Stimulated activated naive CD8-positive, alpha-beta T cell treated with anti-CD3 and anti-CD28 coated beads, Interleukin-15, Interleukin-2, amounts not matched to agents 100 U/mL and 50 U/mL, for 24 hours (primary cell): ENCODE data around the gene OXSR1.
A peak's percentile ranks its signal among the peaks of the same experiment; 100 is the strongest.

Experiments
- ATAC-seq: fragments of 150-1000 bp; cut with Tn5 transposase; one replicate; pipeline ENCODE4 v1.10.0; 2021
- DNase-seq: peaks from one replicate; pipeline ENCODE4 v3.0.0; 2021

Gene OXSR1

DNA sequence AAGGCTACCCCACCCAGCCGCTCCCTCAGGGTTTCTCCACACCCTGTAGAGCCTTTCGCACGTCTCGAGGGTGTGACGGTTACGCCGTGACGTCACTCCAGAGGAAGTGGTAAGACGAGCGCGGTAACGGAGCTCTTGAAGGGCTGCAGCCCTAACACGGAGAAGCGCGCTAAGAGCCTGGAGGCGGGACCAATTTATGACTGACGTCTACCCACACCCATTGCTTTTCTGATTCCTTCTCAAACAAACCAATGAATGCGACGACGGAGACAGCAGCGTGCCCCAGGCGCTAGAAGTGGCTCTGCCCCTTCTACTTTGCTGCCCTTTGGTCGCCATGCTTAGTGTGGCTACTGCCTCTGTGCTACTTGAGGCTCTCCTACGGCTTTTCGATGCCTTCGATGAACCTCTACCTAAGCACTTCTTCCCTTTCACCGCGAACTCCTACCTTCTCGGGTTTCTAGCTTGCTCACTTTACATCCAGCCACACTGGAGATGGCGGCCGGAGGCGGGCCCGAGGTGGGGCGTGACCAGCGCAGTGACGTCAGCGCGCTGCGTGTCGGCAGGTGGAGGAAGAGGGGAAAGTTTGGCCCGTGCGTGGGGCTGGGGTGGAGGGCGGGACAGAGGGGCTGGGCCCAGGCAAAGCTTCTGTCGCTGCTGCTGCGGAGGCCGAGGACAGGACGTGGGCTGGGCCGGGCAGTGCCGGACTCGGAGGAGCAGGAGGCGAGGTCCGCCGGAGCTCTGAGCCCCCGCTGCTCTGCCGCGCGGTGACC lies at the start of gene OXSR1:
OXSR1 (plus strand) TSS at position 586 of the 770 bp plus-strand sequence. CDS start 340 bp downstream, outside the sequence.
- peak; percentile 96 for DNase-seq
- peak; percentile 94 for ATAC-seq

DNA sequence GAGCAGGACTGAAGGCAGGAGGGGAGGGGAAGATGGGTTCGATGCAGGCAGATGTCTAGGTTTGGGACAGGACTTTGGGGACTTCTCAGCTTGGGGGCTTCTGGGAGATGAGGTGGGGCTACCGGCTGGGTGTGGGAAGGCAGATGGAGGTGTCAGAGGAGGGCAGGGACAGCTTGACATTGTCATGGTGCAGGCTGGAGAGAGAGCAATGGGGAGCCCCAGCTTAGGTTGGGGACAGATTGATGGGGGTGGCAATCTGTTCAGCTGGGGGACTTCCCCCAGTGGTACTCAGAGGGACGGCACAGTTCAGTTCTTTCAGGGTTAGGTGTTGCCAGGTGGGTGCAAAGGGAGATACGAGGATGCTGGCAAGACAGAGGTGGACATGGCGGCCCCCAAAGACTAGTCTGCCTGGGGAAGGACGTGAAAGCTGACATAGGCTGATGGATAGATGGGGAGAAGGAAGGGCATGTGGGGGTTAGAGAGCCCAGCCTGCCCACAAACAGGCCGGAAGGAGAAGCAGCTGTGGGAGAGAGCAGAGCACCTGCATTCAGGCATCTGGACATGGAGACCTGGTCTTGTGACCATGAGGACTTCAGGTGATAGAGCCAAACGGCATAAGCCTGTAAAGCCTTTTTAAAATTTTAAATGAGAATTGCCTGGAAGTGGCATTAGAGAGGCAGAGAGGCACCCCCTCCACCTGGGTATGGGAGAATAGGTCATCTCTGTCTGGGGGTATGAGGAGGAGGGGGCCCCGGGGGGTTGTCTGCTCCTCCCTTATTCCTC lies 49.5 kb upstream of the OXSR1 start:
- ATAC-seq (no peak), DNase-seq (no peak)

DNA sequence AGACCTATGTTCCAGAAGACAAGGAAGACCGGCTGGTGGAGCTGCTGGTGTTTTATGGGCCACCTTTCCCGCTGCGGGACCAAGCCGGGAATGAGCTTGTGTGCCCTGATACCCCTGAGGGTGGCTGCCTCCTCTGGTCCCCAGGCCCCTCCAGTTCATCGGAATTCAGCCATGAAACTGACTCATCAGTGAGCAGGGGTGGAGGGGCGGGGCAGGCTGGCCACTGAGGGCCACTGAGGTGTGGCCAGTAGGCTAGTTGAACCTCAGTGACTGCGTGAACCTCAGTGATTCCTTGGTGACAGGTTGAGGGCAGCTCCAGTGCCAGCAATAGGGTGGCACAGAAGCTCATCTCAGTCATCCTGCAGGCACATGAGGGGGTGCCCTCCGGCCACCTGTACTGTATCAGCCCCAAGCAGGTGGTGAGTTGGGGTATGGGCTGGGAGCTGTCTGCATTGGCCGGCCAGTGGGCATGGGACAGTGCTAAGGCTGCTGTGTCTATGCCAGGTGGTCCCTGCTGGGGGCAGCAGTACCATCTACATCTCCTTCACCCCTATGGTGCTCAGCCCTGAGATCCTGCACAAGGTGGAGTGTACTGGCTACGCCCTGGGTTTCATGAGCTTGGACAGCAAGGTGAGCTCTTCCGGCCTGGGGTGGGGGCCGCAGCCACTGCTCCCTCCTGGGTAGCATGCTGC lies 48.7 kb upstream of the OXSR1 start:
- no peak for DNase-seq
- ATAC-seq, result no peak

DNA sequence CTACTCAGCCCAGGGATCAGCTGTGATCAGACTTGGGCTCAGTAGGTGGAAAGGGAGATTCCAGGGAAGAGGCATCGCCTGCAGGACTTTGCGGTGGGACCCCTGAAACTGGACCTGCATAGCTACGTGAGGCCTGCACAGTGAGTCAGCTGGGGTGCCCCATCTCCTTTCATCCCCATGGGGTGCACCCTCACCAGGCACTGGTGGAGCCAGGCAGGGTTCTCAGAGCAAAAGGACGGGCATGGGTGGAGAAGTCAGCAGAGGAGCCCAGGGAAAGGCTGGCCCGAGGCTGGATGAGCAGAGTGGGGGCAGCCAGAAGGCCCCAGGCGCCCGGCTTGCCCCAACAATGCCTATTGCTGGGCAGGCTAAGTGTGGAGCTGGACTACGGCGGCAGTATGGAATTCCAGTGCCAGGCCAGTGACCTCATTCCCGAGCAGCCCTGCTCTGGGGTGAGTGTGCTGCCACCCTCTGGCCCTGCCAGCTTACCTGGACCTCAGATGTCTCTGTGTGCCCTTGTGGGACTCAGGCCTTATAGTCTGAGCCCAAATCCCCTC lies 48.1 kb upstream of the OXSR1 start:
- DNase-seq, result no peak
- no peak for ATAC-seq

DNA sequence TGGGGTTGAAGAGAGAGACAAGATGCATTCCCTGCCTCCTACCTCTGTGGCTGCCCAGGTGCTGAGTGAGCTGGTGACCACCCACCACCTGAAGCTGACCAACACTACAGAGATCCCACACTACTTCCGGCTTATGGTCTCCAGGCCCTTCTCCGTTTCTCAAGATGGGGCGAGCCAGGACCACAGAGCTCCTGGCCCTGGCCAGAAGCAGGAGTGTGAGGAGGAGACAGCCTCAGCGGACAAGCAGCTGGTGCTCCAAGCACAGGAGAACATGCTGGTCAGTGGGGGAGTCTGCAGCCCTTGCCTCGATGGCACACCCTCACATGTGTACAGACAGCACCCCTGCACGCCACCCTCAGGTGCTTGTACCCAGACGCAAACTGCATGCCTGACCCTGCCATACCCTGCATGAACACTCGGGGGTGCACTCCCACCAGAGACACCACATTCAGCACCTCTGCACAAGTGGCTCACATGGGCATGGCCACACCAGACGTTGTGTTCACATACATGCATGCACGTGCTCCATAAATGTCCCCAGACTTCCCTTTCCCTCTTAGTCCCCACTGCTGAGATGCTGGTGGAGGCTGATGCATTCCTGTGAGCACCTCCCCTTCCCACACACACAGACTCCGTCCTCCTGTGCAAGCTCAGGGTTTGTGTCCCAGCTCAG lies 47.5 kb upstream of the OXSR1 start:
- ATAC-seq (peak; percentile 76), DNase-seq (peak; percentile 79)

DNA sequence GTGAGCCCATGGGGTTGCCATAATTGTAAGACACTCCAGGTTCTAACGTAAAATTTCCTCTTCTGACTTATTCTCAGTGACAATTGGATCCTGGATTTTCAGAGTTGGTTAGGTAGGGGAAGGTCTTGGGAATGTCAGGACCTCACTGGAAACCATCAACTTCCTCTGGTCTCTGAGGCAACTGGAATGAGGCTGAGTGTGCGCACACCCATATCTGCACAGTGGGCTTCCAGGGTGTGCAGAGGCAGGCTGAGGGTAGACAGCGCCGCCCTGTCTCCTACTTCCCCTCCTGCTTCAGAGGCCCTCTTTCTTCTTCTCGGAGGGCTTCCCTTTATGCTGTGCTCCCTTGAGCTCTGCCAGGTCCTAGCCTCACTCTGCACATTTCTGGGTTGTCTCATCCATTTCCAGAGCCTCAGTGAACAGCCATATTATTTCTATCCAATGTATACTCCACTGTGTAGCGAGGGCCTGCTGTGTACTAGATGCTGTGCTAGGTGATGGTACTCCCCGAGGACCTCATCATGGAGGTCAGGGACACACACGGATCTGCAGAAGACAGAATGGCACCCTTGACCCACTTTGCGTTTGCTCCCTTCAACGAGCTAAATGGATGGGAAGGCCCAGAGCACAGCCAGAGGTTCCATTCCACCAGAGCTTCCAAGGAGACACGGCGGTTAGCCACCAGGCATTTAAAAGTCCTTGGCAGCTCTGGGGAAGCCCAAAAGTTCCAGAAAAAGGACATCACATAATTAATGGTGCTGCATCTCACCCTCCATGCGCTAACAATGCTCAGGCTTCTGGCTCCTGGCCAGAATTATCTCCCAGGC lies 46.7 kb upstream of the OXSR1 start:
- ATAC-seq, result no peak
- no peak for DNase-seq

DNA sequence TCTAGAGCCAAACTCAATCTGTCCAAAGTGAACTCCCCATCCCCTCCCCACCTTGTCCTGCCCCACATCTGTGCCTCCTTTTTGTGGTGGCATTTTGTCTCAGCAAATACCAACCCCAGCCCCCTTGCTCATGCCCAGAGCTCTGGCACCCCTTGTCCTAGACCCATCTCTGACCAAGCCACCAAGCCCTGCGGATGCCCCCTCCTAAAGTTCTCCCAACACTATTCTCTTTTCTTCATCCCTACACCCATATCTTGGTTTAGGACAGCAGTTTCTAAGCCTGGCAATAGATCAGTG lies 46.1 kb upstream of the OXSR1 start:
- no peak for DNase-seq
- no peak for ATAC-seq

DNA sequence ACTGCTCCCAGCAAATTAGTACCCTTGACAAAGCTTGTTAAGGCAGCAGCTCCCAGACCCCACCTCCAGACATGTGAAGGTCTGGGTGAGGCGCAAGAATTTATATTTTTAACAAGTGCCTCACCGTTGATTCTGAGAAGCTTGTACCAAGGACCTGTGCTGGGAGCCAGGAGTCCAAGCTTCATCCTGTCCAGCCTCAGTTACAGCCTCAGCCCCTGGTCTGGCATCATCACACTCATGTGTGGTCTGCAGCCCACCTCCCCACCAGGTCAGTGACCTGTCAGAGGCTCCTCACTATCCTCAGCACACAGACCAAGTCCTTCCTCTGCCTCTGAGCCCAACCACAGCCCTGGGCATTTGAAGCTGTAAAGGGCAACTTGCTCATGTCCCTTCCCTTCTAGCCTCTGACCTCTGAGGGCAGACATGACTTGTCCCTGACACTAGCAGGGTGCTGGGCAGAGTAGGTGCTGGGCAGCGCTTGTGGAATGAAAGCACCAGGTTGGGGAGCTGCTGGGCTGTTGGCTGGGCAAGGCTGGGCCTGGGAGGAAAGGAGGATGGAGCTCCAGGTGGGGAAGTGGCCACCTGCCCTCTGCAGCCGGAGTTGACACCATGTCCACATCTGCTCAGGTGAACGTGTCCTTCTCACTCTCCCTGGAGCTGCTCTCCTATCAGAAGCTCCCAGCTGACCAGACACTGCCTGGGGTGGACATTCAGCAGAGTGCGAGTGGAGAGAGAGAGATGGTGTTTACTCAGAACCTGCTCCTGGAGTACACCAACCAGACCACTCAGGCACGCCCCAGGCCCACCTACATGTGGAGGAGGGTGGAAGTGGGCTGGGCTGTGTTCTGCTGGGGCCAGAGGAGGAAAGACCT lies 45.3 kb upstream of the OXSR1 start:
- no peak for DNase-seq
- ATAC-seq, result no peak

DNA sequence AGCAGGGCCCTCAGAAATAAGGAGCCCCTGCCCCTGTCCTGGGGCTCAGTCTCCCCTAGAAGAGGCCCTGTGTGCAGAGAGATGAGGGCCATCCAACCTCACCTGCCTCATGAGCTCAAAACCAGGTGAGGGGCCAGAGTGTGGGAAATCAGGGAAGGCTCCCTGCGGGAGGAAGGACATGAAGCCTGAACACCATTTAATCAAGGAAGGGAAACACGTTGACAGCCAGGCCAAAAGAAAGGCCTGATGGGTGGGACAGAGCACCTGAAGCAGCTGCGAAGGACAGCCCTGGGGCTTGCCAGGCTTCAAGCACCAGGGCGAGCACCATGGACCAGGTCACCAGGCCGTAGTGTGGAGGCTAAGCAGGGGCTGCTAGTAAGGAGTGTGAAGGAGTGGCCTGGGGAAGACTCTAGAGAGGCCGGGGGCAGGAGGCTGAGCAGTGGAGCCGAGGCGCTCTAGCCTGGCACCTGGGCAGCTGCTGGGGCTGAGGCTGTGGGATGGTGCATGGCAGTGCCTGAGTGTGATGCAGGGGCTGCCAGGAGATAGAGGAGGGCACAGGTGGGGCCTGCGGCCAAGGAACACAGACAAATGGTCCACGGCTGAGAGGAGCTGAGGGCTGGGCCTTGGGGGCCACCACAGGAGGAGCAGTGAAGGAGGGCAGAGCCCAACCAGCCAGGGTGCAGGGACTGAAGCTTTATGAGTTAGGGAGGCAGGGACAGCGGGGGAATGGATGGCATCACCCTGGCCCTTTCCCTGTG lies 44.5 kb upstream of the OXSR1 start:
- ATAC-seq (no peak), DNase-seq (no peak)

DNA sequence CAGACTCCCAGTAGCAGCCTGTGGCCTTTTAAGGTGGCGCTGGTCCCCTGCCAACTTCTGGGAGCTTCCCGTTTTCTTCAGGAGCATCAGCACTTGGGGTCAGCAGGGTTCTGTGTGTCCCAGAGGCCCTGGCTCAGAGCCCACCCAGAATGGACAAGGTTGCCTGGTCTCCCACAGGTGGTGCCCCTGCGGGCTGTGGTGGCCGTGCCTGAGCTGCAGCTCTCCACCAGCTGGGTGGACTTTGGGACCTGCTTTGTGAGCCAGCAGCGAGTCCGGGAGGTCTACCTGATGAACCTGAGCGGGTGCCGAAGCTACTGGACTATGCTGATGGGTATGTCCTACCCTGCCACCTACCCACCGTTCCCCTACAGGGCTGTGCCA lies 43.9 kb upstream of the OXSR1 start:
- ATAC-seq, result no peak
- DNase-seq, result no peak

DNA sequence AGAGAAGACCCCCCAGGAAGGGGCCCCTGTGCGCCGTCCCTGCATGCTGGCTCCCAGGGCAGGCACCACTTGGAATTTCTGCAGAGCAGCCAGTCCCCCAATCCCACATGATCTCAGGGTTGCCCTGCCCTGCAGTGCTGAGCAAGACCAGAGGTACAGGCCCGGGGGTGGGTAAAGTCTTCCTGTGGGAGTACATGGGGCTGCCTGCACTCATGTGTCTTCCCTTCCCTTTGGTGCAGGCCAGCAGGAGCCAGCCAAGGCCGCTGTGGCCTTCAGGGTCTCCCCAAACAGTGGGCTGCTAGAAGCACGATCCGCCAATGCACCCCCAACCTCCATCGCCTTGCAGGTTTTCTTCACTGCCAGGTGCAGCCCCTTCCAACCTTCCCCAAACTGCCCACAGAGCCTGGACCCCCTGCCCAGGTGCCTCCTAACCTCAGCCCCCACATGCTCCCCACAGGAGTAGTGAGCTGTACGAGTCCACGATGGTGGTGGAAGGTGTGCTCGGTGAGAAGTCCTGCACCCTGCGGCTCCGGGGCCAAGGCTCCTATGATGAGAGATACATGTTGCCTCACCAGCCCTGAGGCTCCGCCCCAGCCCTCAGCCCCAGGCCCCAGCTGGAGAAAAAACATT lies 43.4 kb upstream of the OXSR1 start:
- DNase-seq (no peak), ATAC-seq (no peak)

DNA sequence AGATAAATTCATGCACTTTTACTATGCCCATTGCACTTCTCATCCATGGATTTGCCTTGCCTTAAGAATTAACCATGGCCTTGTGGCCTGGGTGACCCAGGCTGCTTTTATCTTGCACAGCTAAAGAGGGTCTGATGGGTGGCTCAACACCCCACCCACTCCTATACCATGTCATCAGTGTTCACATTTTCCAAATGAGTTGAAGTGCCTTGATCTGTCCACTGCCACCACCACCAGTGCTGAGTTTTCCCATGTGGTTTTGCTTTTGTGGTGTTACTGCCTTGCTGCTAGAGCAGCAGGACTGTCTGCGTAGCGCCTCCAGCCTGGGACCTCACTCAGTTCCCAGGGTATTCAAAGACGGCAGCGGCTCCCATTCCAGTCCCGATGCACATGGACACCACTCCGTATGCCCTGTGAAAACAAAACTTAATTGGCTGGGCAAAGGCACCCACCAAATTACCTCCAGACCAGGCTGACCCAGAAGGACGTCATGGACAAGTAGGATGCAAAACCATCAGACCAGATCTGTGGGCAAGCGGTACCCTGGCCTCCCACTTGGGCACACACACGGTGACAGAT lies 42.5 kb upstream of the OXSR1 start:
- ATAC-seq, result peak; percentile 43
- DNase-seq, result no peak

DNA sequence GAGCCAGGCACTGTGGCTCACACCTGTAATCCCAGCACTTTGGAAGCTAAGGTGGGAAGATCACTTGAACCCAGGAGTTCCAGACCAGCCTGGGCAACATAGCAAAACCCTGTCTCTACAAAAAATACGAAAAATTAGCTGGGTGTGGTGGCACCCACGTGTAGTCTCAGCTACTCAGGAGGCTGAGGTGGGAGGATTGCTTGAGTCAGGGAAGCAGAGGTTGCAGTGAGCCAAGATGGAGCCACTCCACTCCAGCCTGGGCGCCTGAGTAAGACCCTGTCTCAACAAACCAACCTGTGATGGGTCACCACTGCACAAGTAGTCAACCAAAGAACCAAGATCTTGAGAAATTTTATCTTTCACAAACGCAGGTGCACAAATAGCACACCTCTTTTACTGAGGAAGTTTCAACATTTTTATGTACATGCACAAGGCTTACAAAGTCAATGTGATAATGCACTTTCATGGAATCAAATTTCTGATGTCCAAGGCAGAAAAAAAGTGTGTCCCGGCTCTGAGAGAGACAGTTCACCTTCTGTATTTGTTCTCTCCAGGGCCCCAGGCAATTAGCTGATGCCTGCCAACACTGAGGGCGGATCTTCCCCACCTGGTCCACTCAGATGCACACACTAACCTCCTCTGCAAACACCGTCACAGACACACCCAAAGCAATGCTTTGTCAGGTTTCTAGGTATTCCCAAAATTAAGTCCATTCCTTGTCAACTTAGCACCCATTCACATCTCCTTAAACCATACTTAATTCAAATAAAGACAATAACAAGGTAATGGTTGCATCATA lies 40.8 kb upstream of the OXSR1 start:
- no peak for DNase-seq
- ATAC-seq, result no peak

DNA sequence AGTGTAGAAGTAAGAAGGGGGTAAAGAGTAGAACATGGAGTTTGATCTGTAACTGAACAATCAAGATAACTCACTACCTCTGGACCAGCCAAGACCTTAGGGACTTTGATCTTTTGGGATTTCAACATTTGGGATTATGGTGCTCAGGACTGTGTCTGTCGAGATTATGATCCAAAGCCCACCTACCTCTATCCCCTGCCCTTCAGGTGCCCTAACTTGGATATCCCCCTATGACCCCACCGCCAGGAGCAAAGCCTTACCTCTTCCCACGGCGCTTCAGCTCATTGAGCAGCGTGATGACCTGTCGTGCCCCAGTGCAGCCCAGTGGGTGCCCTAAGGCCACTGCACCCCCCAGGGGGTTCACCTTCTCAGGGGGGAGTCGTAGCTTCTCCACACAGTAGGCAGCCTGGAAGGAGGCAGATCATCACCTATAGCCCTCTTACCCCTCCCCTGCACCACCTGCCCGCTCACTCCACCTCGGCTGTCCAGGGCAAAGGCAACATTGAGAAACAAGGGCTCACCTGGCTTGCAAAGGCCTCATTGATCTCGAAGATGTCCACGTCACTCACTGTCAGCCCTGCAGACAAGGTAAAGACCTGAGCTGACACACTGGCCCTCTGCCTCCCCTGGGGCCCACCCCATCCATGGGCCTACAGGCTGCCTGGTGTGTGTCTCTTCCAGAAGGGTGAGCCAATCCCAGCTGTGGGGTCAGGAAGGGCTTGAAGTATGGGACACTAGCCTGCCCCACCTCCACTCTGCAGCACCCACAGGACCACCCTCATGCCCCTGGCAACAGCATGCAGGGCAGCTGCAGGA lies 39.8 kb upstream of the OXSR1 start:
- DNase-seq (no peak), ATAC-seq (no peak)

DNA sequence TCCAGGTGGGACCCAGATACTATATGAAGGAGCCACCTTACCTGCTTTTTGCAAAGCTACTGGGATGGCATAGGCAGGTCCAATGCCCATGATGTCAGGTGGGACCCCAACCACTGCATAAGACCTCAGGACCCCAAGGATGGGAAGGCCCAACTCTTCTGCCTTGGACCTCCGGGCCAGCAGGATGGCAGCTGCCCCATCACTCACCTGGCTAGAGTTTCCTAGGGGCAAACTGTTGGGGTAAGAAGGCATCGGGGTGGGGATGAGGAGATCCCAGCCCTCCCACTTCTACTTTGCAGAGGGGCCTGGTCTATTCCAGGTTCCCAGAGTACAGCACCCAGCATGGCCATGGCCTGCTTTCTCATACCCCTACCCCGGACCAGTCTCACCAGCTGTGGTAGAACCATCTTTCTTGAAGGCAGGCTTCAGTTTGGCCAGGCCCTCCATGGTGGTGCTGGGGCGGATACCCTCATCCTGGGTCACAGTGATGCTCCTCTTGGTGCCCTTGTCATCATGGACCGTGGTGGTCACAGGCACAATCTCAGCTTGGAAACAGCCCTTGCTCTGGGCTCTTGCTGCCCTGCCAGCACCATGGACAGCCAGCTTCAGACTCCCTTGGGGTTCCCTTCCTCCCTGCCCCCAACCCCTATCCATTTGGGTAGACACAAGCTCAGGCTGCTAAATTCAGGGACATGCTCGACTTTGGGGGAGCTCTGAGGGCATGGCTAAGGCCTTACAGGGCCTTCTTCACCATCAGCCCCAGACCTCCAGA lies 39.0 kb upstream of the OXSR1 start:
- ATAC-seq (no peak), DNase-seq (no peak)

DNA sequence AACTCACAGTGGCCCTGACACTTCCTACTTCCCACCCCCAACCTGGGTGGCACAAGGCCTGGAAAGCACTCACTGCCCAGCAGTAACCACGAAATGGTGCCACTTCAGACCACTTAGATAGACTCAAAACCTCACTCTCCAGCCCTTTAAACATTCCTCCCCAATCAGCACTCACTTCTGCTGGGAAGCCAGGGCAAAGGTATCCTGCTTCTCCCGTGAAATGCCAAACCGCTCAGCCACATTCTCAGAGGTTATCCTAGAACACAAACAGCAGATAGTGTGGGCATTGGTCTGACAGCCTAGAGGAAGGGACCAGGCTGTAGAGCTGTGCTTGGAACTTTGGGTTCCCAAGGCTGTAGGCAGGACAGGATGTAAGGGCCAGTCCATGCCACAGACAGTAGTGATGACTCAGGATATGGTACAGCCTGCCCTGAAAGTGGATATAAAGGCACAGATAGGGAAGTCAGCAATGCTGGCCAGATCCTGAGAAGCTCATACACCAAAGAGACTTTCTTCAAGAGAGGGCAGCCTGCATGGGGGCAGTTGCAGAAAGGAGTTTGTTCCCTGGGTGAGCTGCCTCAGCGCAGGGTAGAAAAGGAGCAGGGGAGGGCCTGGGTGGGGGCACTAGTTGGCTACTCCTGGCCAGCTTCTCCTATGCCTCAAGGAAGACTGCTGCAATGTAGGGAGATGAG lies 37.6 kb upstream of the OXSR1 start:
- no peak for DNase-seq

More for the DNA sequence above, 37.6 kb upstream of the OXSR1 start:
- ATAC-seq, result no peak
